ENCODE data around the gene CLEC20A.

Gene CLEC20A

GRCh38 chr1:178470411-178470960, 26.3 kb downstream of the CLEC20A start:
- no peak for DNase-seq (ENCODE audit: low spot score)

- no peak for DNase-seq (ENCODE audit: low spot score)
These were observed 28.9 kb downstream of the CLEC20A start for GRCh38 chr1:178467837-178468236.

GRCh38 chr1:178465011-178465410, 31.8 kb downstream of the CLEC20A start:
- no peak for DNase-seq (ENCODE audit: low spot score)

- DNase-seq (ENCODE audit: low spot score) = no peak
These were observed 32.2 kb downstream of the CLEC20A start for GRCh38 chr1:178464566-178464965.

- no peak for DNase-seq (ENCODE audit: low spot score)
These were observed 32.6 kb downstream of the CLEC20A start for GRCh38 chr1:178464141-178464540.

GRCh38 chr1:178461701-178462100, 35.1 kb downstream of the CLEC20A start:
- DNase-seq (ENCODE audit: low spot score) = no peak

- DNase-seq (ENCODE audit: low spot score) = no peak
These were observed 35.7 kb downstream of the CLEC20A start for GRCh38 chr1:178461104-178461503.

GRCh38 chr1:178458203-178458602, 38.6 kb downstream of the CLEC20A start:
- DNase-seq (ENCODE audit: low spot score) = no peak

GRCh38 chr1:178457651-178458050, 39.1 kb downstream of the CLEC20A start:
- no peak for DNase-seq (ENCODE audit: low spot score)

GRCh38 chr1:178456472-178456871, 40.3 kb downstream of the CLEC20A start:
- no peak for DNase-seq (ENCODE audit: low spot score)

- DNase-seq (ENCODE audit: low spot score) = no peak
These were observed 44.8 kb downstream of the CLEC20A start for GRCh38 chr1:178452013-178452412.

GRCh38 chr1:178451529-178451928, 45.2 kb downstream of the CLEC20A start:
- no peak for DNase-seq (ENCODE audit: low spot score)

GRCh38 chr1:178450871-178451270, 45.9 kb downstream of the CLEC20A start:
- DNase-seq (ENCODE audit: low spot score) = no peak

GRCh38 chr1:178442925-178443324, 53.8 kb downstream of the CLEC20A start:
- no peak for DNase-seq (ENCODE audit: low spot score)

- no peak for DNase-seq (ENCODE audit: low spot score)
These were observed 58.3 kb downstream of the CLEC20A start for GRCh38 chr1:178438432-178438831.

- no peak for DNase-seq (ENCODE audit: low spot score)
These were observed 59.9 kb downstream of the CLEC20A start for GRCh38 chr1:178436899-178437298.

GRCh38 chr1:178434899-178435435, 61.8 kb downstream of the CLEC20A start:
- DNase-seq (ENCODE audit: low spot score) = no peak

GRCh38 chr1:178434360-178434759, 62.4 kb downstream of the CLEC20A start:
- DNase-seq (ENCODE audit: low spot score) = no peak

All from activated CD4-positive, alpha-beta T cell treated with anti-CD3 and anti-CD28 coated beads, Interleukin-2, Interleukin-4, amounts not matched to agents 100 ng/mL and 50 ng/mL, durations not matched to agents 16 hours and 8 hours (primary cell).